MCF 10A (cell line): ENCODE results near the gene MYOZ3. TPM values are rescaled to one million over a fixed set of nuclear protein-coding genes. Genes with fewer than 3 reads are reported as not detected.

Source experiments
- BruUV-seq: library from RNA; stranded (reverse); fragments of 400-500 nt; replicated peaks from 2 replicates; lab custom pipeline; 2021; lab: Mats Ljungman, UMichigan
- CTCF ChIA-PET: fragments of 300-600 bp; sonication (Branson Sonifier 250); formaldehyde crosslinking; extraction: SDS; loops from one replicate; lab custom pipeline; 2021; ENCODE audit warnings: antibody characterized with exemption, inconsistent platforms; lab: Yijun Ruan, JAX
- POLR2A ChIA-PET: fragments of 300-600, 350-650 bp; sonication (Branson Sonifier 250); formaldehyde crosslinking; extraction: SDS; loops from one replicate; lab custom pipeline; 2020; ENCODE audit warnings: antibody characterized with exemption, inconsistent platforms; lab: Yijun Ruan, JAX
- DNase-seq: peaks from one replicate; pipeline ENCODE4 v3.0.0-alpha.2; 2018; ENCODE audit not compliant: unreplicated experiment
- H3K27ac Mint-ChIP-seq: one replicate; pipeline ENCODE4 v1.8.0; 2022; ENCODE audit warnings: mild to moderate bottlenecking, low read depth, mixed read lengths; ENCODE audit not compliant: unreplicated experiment
- H3K27me3 Mint-ChIP-seq: one replicate; pipeline ENCODE4 v1.8.0; 2022; ENCODE audit warnings: mixed read lengths; ENCODE audit not compliant: insufficient read depth, unreplicated experiment
- H3K36me3 Mint-ChIP-seq: one replicate; pipeline ENCODE4 v1.8.0; 2022; ENCODE audit warnings: mild to moderate bottlenecking, moderate library complexity, mixed read lengths; ENCODE audit not compliant: insufficient read depth, unreplicated experiment
- H3K4me1 Mint-ChIP-seq: one replicate; pipeline ENCODE4 v1.8.0; 2022; ENCODE audit warnings: mixed read lengths; ENCODE audit not compliant: insufficient read depth, unreplicated experiment
- H3K4me3 Mint-ChIP-seq: one replicate; pipeline ENCODE4 v1.8.0; 2022; ENCODE audit warnings: mild to moderate bottlenecking, moderate library complexity, mixed read lengths; ENCODE audit not compliant: unreplicated experiment
- H3K9me3 Mint-ChIP-seq: one replicate; pipeline ENCODE4 v1.8.0; 2022; ENCODE audit warnings: mixed read lengths; ENCODE audit not compliant: unreplicated experiment
- intact Hi-C: fragments of 100-400 bp; cut with micrococcal nuclease; formaldehyde crosslinking; loops from 2 replicates; pipeline ENCODE4 v1.14.1; 2022
- total RNA-seq: library from RNA; stranded (reverse); gene quantifications from 2 replicates; pipeline ENCODE4 v1.2.3, GENCODE V29; 2022
- TF ChIP-seq, protein P1 (sequence below): fragments of 200-600 bp; IDR thresholded peaks from one replicate; pipeline ENCODE4 v1.8.0; 2022; ENCODE audit warnings: antibody characterized with exemption, mild to moderate bottlenecking; ENCODE audit not compliant: unreplicated experiment

The MYOZ3 gene
- total RNA-seq, 1 experiment from 2014 or later: not detected

DNA sequence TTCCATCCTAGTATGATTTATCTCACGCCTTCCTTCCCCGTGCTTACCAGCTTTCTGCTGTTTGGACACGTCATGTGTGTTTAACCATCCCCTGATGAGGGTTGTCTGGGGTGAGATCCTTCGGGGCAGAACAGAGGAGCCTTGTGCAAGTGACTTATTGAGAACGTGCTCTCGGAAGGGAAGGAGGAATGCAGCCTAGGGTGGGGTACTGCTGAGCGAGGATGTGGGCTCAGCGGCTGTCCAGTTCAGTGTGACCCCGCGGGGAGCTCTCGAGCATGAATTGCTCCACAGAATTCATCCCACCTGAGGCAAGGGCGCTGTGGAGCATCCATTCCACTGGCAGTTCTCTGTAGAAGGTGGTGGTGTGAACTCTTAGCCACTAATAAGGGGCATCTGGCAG is 4.0 kb downstream of the MYOZ3 start:
- peaks cover 18% of the 10 kb centered on the region for H3K27me3 Mint-ChIP-seq
- H3K36me3 Mint-ChIP-seq: no peaks in the 10 kb centered on the region
- no TSS peak for BruUV-seq
- no peaks in the 10 kb centered on the region for H3K4me1 Mint-ChIP-seq
- DNase-seq: no peak
- intact Hi-C loops: no loop called here
- H3K27ac Mint-ChIP-seq: no peak overlapping the region
- POLR2A ChIA-PET: interaction anchor here (0.7 kb wide), 1 partner anchor 96 kb away, joined by 6 read pairs; no protein-coding TSS in a partner anchor
- CTCF ChIA-PET: interaction anchor here (1.0 to 4.9 kb wide), 4 partner anchors 35 to 205 kb away, joined by 3 to 36 read pairs (median 5); partner anchors contain the start of gene RBM22
- H3K9me3 Mint-ChIP-seq: no peaks in the 10 kb centered on the region
- TF ChIP-seq, protein P1, sequence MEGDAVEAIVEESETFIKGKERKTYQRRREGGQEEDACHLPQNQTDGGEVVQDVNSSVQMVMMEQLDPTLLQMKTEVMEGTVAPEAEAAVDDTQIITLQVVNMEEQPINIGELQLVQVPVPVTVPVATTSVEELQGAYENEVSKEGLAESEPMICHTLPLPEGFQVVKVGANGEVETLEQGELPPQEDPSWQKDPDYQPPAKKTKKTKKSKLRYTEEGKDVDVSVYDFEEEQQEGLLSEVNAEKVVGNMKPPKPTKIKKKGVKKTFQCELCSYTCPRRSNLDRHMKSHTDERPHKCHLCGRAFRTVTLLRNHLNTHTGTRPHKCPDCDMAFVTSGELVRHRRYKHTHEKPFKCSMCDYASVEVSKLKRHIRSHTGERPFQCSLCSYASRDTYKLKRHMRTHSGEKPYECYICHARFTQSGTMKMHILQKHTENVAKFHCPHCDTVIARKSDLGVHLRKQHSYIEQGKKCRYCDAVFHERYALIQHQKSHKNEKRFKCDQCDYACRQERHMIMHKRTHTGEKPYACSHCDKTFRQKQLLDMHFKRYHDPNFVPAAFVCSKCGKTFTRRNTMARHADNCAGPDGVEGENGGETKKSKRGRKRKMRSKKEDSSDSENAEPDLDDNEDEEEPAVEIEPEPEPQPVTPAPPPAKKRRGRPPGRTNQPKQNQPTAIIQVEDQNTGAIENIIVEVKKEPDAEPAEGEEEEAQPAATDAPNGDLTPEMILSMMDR: no peak
- no peak overlapping the region for H3K4me3 Mint-ChIP-seq

DNA sequence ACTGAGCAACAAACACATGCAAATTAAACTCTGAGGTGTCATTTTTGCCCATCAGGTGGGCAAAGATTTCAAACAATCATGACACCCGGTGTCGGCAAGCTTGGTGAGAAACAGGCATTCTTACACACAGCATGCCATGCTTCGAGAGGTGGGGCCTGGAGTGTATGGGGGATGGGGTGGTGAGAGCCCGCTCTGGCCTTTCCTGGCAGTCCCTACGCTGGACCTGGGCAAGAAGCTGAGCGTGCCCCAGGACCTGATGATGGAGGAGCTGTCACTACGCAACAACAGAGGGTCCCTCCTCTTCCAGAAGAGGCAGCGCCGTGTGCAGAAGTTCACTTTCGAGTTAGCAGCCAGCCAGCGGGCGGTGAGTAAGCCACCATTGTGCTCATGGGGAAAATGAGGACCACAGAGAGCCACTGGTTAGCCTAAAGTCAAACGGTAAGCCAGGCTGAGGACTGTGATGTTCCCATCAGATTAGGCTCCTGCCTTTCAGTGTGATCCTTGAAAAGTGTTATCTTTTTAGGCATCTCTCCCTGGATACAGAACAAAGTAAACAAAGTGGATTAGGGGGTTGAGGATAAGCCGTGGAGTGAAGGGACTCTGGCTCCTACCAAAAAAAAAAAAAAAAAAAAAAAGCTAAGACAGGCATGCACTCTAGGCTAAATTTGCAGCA is 9.4 kb downstream of the MYOZ3 start:
- BruUV-seq: no TSS peak
- Mint-ChIP-seq H3K27me3 (no peaks in the 10 kb centered on the region), H3K27ac (no peak overlapping the region), H3K9me3 (no peaks in the 10 kb centered on the region), H3K4me1 (peaks cover 14% of the 10 kb centered on the region), H3K4me3 (no peak overlapping the region), H3K36me3 (no peaks in the 10 kb centered on the region)
- POLR2A ChIA-PET: no interaction called here
- no peak for DNase-seq
- TF ChIP-seq, protein P1: no peak
- CTCF ChIA-PET: interaction anchor here (0.6 to 1.2 kb wide), 5 partner anchors 9 to 462 kb away, joined by 3 read pairs; partner anchors contain the start of gene MYOZ3
- intact Hi-C loops: no loop called here

DNA sequence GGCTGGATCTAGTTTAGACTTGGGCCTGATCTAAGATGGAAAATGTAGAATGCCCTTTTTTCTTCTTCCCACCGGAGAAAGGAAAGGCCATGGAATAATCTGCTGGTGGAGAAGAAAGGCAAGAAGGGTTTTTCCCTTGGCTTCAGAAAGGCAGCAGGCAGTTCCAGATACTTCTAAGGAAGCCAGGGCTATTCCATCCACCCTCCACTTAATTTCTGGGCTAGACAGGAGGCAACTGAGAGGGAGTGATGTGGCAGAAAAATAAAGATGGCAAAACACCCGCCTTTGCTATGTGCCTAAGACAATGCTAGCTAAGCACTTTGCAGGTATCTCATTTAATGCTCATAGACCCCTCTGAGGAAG is 9.9 kb downstream of the MYOZ3 start:
- Mint-ChIP-seq H3K27ac (no peak overlapping the region), H3K4me1 (peaks cover 14% of the 10 kb centered on the region), H3K4me3 (no peak overlapping the region), H3K9me3 (no peaks in the 10 kb centered on the region), H3K36me3 (no peaks in the 10 kb centered on the region), H3K27me3 (no peaks in the 10 kb centered on the region)
- DNase-seq: no peak
- TF ChIP-seq, protein P1: no peak
- ChIA-PET CTCF (interaction anchor here (0.7 to 1.2 kb wide), 4 partner anchors 10 to 462 kb away, joined by 3 read pairs; partner anchors contain the start of gene MYOZ3), POLR2A (no interaction called here)
- intact Hi-C loops: no loop called here
- no TSS peak for BruUV-seq

DNA sequence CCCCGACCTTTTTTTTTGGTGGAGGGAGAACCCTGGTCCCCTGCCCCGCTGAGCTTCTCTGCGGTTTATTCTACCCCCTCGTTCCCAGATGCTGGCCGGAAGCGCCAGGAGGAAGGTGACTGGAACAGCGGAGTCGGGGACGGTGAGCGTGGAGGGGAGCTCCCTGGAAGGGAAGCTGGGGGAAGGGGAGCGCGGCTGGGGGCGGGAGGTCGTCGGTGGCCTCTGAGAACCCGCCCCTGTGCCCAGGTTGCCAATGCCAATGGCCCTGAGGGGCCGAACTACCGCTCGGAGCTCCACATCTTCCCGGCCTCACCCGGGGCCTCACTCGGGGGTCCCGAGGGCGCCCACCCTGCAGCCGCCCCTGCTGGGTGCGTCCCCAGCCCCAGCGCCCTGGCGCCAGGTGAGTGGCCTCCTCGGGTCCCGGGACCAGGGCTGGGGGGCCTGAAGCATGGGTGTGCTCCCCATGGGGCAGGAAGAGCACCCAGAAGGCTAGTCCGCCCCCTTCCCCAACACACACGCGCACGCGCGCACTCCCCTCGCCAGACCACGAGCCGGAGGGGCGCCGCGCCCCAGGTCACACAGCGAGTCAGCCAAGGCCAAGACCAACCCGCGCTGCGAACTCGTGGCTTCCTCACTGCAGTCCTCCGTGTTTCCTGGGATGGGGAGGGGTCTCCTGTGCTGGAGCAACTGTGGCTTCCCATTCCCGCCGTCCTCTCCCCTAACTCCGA is 10.6 kb downstream of the MYOZ3 start:
- H3K27me3 Mint-ChIP-seq: no peaks in the 10 kb centered on the region
- DNase-seq: no peak
- H3K4me1 Mint-ChIP-seq: peaks cover 14% of the 10 kb centered on the region
- BruUV-seq: no TSS peak
- no peak overlapping the region for H3K4me3 Mint-ChIP-seq
- no peak overlapping the region for H3K27ac Mint-ChIP-seq
- no peaks in the 10 kb centered on the region for H3K36me3 Mint-ChIP-seq
- ChIA-PET POLR2A (interaction anchor here (0.6 kb wide), 1 partner anchor 178 kb away, joined by 3 read pairs; no protein-coding TSS in a partner anchor), CTCF (interaction anchor here (0.9 to 1.2 kb wide), 2 partner anchors 10 to 12 kb away, joined by 3 read pairs; partner anchors contain the start of gene MYOZ3)
- intact Hi-C loops: no loop called here
- H3K9me3 Mint-ChIP-seq: no peaks in the 10 kb centered on the region
- TF ChIP-seq, protein P1: no peak
